BLaER1 (cell line): ENCODE data around the gene SLC12A7.
A peak's percentile ranks its signal among the peaks of the same experiment; 100 is the strongest.
"Not testable (repeated sequence)": the region's sequence is repeated elsewhere in the genome, so short reads cannot be mapped to it uniquely, and the experiment has no call there.

ENCODE experiments used
- H3K27ac ChIP-seq: shearing (Covaris generic); formaldehyde crosslinking; 2 replicates; pipeline ENCODE4 v1.8.1; 2022
- H3K27me3 ChIP-seq: shearing (Covaris generic); formaldehyde crosslinking; 2 replicates; pipeline ENCODE4 v1.8.1; 2022
- H3K36me3 ChIP-seq: shearing (Covaris generic); formaldehyde crosslinking; 2 replicates; pipeline ENCODE4 v1.8.1; 2022
- H3K4me1 ChIP-seq: shearing (Covaris generic); formaldehyde crosslinking; 2 replicates; pipeline ENCODE4 v1.8.1; 2022
- H3K4me2 ChIP-seq: shearing (Covaris generic); formaldehyde crosslinking; 2 replicates; pipeline ENCODE4 v1.8.1; 2022
- H3K4me3 ChIP-seq: shearing (Covaris generic); formaldehyde crosslinking; 2 replicates; pipeline ENCODE4 v1.8.1; 2022
- H3K9ac ChIP-seq: shearing (Covaris generic); formaldehyde crosslinking; 2 replicates; pipeline ENCODE4 v1.8.1; 2022
- H3K9me3 ChIP-seq: shearing (Covaris generic); formaldehyde crosslinking; 2 replicates; pipeline ENCODE4 v1.8.1; 2022
- H4K20me1 ChIP-seq: shearing (Covaris generic); formaldehyde crosslinking; 2 replicates; pipeline ENCODE4 v1.8.1; 2022
- Cebpa-rat ChIP-seq: shearing (Covaris generic); IDR thresholded peaks from 2 replicates; pipeline ENCODE4 v1.8.1; 2022

The SLC12A7 gene

DNA sequence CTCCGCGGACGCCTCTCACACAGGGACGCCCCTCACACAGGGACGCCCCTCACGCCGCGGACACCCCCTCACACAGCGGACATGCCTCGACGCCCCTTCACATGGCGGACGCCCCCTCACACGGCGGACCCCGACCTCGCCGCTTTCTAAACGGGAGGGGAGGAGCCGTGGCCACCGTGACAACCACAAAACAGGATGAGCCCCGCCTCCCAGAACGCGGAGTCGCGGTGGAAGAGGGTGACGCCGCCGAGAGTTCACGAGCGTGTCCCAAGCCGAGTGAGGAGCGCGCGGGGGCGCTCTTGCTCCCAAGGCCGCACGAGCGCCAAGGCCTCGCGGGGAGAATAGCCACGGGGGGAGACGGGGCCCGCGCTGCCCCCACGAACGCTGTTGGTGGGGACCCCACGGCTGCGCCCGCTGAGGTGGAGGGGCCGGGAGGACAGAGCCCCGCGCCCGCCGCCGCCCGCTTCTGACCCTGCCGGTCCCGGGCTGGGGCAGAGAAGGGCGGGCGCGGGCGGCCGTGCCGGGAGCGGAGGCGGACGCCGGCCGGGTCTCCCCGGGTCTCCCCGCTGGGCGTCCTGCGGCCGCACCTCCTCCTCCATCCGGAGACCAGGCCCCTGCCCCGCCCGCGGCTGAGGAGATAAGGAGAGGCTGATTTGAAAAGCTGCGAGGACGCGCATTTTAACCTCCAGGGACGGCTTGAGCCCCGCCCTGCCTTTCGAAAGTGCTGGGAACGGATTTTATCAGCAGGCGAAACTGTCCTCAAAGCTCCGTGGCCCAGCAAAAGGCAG lies 107.2 kb downstream of the SLC12A7 start:
- peak overlapping the region; percentile 75 for H3K27ac ChIP-seq
- H3K9ac ChIP-seq, result peak overlapping the region; percentile 72

DNA sequence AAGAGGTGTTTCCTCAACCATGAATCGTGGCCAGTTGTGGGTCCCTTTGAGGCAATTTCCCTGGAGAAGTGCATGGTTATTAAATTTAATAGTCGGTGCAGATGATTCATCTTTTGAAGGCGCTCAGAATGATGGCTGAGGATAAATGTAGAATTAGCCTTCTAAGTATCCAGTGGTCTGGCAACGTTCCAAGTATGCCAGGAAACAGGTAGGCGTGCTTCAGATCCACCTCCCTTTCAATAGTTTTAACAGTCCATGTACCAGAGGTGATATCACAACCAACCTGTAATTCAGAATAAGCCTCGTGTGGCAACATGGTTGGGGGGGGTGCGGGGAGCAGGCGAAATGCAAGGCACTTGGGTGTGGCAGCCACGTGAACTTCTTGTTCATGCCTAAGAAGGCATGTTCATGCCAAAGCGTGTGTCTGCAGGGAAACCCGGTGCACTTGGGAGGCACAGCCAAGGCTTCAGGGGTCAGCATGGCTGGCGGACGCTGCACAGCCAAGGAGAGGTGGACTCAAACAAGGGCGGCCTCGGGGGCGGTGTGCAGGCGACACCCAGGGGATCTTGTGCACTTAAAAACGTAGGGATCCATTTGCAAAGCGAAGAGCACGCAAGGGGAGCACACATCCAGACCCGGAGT lies 108.4 kb downstream of the SLC12A7 start:
- H4K20me1 ChIP-seq, result no peaks in the 10 kb centered on the region
- H3K4me1 ChIP-seq, result peaks cover 81% of the 10 kb centered on the region
- H3K9ac ChIP-seq, result no peak overlapping the region
- peak overlapping the region; percentile 76; the same call in 1 of the 2 replicates for H3K4me3 ChIP-seq
- no peak for TF ChIP-seq Cebpa-rat
- no peaks in the 10 kb centered on the region for H3K36me3 ChIP-seq
- no peak overlapping the region for H3K27ac ChIP-seq
- H3K4me2 ChIP-seq, result peak overlapping the region; percentile 100
- H3K27me3 ChIP-seq, result peaks cover 49% of the 10 kb centered on the region
- H3K9me3 ChIP-seq, result no peaks in the 10 kb centered on the region

More for the DNA sequence above, 107.2 kb downstream of the SLC12A7 start:
- Histone ChIP-seq H3K4me2 (peak overlapping the region; percentile 100), H3K9me3 (no peaks in the 10 kb centered on the region), H3K4me1 (peaks cover 86% of the 10 kb centered on the region), H3K4me3 (peak overlapping the region; percentile 76), H3K27me3 (peaks cover 61% of the 10 kb centered on the region), H3K36me3 (no peaks in the 10 kb centered on the region), H4K20me1 (peaks cover 6% of the 10 kb centered on the region)
- TF ChIP-seq Cebpa-rat, result no peak

DNA sequence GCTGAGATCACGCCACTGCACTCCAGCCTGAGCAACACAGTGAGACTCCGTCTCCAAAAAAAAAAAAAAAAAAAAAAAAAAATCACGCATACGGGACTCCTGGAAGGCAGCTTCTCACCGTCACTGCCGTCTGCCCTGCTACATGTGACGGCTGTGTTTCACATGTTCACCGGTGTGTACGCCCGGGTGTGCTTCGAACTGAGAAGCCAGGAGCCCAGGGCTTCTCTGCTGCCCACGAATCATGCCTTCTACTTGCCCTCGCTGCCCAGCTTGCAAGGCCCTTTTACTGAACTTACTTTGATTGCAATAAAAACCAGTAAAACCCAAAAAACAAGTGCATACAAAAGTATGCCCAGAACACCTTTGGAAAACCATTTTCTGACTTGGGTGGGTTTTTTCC lies 109.0 kb downstream of the SLC12A7 start:
- Histone ChIP-seq H3K27ac (no peak overlapping the region), H3K4me2 (peak overlapping the region; percentile 100), H3K4me3 (no peak overlapping the region), H3K36me3 (no peaks in the 10 kb centered on the region), H3K27me3 (peaks cover 44% of the 10 kb centered on the region), H3K9me3 (no peaks in the 10 kb centered on the region), H4K20me1 (no peaks in the 10 kb centered on the region), H3K4me1 (peaks cover 81% of the 10 kb centered on the region), H3K9ac (no peak overlapping the region)
- TF ChIP-seq Cebpa-rat, result no peak

DNA sequence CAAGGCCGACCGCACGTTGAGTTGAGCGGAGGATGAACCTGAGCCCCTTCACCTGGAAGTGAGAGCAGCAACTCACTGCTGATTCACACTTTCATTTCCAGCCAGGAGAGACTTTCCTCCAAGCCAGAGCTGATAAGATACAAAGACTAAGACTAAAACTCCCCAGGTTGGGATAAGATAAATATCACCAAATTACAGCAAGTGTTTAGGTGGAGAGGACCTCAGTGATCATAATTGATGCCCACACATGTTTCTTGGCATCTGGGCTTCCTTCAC lies 109.7 kb downstream of the SLC12A7 start:
- Histone ChIP-seq H3K9me3 (no peaks in the 10 kb centered on the region), H4K20me1 (no peaks in the 10 kb centered on the region), H3K4me2 (peak overlapping the region; percentile 100), H3K4me3 (no peak overlapping the region), H3K9ac (no peak overlapping the region), H3K27ac (no peak overlapping the region), H3K27me3 (peaks cover 38% of the 10 kb centered on the region), H3K4me1 (peaks cover 81% of the 10 kb centered on the region), H3K36me3 (no peaks in the 10 kb centered on the region)
- no peak for TF ChIP-seq Cebpa-rat

DNA sequence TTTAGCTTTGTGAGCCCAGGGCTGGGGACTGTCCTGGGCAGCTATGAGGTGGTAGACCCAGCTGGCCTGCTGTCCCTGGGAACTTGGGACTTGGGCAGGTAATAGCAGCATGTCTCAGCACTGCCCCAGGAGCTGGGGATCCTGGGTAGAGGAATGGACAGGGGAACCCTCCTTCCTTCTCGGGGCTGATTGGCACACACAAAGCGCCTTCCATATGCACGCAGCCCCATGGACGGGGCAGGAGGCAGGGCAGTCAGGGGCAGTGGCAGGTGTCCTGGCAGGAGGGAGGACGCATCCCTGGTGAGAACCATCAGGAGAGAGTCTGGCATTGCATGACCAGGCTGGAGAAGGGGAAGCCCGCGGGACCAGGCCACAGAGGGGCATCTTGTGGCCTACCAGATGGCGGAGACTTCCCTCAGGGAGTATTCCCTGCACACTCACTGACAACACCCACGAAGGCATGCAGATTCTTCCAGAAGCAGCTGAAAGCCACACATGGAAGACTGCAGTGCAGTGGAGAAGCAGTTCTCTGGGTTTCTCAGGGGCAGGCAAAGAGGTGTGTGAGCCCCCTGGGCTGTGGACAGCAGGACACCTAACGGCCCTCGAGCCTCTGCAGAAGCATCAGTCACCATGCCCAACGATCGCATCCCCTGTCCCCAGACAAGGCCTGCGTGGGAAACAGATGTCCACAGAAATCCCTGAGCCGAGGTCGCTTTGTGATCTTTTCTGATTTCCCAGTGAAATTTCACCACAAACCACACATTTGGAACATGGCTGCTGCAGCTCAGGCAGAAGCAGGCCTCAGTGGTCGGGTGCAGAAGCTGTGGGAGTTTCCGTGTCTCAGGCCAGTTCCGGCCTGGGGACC lies 110.2 kb downstream of the SLC12A7 start:
- Histone ChIP-seq H3K4me3 (no peak overlapping the region), H3K4me2 (peak overlapping the region; percentile 100), H3K9me3 (no peaks in the 10 kb centered on the region), H3K27me3 (peaks cover 33% of the 10 kb centered on the region), H3K36me3 (no peaks in the 10 kb centered on the region), H3K27ac (no peak overlapping the region), H4K20me1 (no peaks in the 10 kb centered on the region), H3K9ac (no peak overlapping the region), H3K4me1 (peaks cover 81% of the 10 kb centered on the region)
- TF ChIP-seq Cebpa-rat, result no peak

DNA sequence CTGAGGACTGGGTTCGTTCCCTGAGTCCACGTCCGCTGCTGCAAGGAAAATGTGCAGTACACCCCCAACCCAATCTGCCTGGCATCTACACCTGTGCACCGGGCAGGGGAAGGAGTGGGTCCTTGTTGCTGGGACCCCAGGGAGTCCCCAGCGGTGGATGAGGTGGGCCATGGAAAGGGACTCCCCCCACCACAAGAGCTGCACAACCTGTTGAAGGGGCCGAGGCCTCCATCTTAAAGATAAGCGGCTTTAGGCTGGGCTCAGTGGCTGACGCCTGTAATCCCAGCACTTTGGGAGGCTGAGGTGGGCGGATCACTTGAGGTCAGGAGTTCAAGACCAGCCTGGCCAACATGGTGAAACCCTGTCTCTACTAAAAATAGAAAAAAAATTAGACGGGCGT lies 111.0 kb downstream of the SLC12A7 start:
- peaks cover 81% of the 10 kb centered on the region for H3K4me1 ChIP-seq
- H4K20me1 ChIP-seq, H3K27ac ChIP-seq, H3K36me3 ChIP-seq, H3K9ac ChIP-seq, H3K9me3 ChIP-seq, H3K4me3 ChIP-seq: not testable (repeated sequence)
- H3K4me2 ChIP-seq, result peak overlapping the region; percentile 100; the same call in 1 of the 2 replicates
- peaks cover 26% of the 10 kb centered on the region for H3K27me3 ChIP-seq
